Dermis blood vessel endothelial cell (primary cell): ENCODE measurements around the gene EIF2AK2. TPM values are rescaled to one million over a fixed set of nuclear protein-coding genes. Genes with fewer than 3 reads are reported as not detected.
A peak's percentile ranks its signal among the peaks of the same experiment; 100 is the strongest.
"Not testable (repeated sequence)": the region's sequence is repeated elsewhere in the genome, so short reads cannot be mapped to it uniquely, and the experiment has no call there.

ENCODE experiments used
- DNase-seq: peaks from one replicate; pipeline ENCODE4 v3.0.0; 2010
- total RNA-seq: library from RNA; depleted of rRNA; stranded (reverse); fragments of >200 nt; gene quantifications from 2 replicates; pipeline ENCODE4 v1.2.3, GENCODE V29; 2014

EIF2AK2 gene
- total RNA-seq, result 18.9 and 33.2 TPM in 2 replicates

GRCh38 chr2:37156857-37157714 lies at the start of gene EIF2AK2:
EIF2AK2 (minus strand) TSS chr2:37156980; CDS start chr2:37147806, 9,174 bp downstream.
- peak; percentile 91 for DNase-seq

GRCh38 chr2:37205689-37206341 lies 49.0 kb upstream of the EIF2AK2 start:
- no peak for DNase-seq

- not testable (repeated sequence) for DNase-seq
These were observed 48.4 kb upstream of the EIF2AK2 start for GRCh38 chr2:37205071-37205661.

DNA sequence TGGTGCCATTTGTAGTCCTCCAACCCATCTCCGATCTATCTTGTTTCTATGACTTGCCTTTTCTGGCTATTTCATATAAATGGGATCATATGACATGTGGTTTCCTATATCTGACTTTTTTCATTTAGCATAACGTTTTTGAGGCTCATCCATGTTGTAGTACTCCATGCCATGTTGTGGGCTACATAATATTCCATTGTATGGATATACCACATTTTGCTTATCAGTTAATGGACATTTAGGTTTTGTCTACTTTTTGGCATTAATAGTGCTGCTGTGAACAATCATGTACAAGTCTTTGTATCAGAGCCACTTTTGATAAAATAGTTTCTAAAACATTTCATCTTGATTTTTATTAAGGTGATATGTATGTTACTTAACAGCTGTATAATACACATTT lies 46.9 kb upstream of the EIF2AK2 start:
- DNase-seq, result no peak

DNA sequence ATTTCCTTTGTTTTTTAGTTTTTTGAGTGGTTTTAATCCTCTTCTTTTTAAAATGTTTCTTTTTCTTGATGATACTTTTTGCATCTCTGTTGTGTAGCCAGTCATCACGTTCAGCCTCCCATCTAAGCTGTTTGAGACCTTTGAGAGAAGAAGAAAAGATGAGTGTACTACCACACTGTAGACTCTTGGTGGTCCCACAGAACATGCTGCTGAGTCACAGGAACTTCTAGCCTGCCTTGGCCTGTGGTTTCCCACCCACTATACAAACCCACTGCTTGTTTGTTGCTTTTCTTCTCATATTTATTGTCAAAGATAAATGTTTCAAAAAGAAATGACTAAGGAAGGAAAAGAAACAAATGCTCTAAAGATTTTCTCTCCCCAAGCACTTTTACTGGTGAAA lies 45.0 kb upstream of the EIF2AK2 start:
- DNase-seq, result no peak

DNA sequence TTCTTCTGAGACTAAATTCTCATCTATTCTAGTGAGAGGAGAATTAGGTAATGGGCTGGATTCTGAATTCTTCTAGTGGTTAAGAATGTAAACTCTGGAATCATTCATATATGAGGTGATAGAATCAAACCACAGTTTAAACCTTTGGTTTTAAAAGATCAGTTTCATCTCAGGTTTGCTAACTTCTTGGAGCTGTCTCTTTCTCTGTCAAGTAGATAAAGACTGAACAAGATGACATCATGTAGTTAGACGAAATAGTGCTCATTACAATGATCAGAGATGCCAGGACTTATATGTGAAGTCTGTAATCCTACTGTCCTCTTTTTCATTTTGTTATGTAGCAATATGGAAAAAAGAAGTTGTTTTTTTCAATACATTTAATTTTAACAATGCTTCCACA lies 44.4 kb upstream of the EIF2AK2 start:
- no peak for DNase-seq

GRCh38 chr2:37198681-37199065 lies 41.9 kb upstream of the EIF2AK2 start:
- DNase-seq, result no peak

GRCh38 chr2:37196320-37197195 lies 39.8 kb upstream of the EIF2AK2 start, which contains the start of gene CEBPZOS:
CEBPZOS (plus strand) TSS chr2:37196496; CDS start chr2:37199705, 3,209 bp downstream.
- peak; percentile 90 for DNase-seq

GRCh38 chr2:37195862-37196319 lies 39.1 kb upstream of the EIF2AK2 start:
- not testable (repeated sequence) for DNase-seq

GRCh38 chr2:37192551-37192950 lies 35.8 kb upstream of the EIF2AK2 start:
- DNase-seq, result no peak

GRCh38 chr2:37191747-37192146 lies 35.0 kb upstream of the EIF2AK2 start:
- DNase-seq, result no peak

DNA sequence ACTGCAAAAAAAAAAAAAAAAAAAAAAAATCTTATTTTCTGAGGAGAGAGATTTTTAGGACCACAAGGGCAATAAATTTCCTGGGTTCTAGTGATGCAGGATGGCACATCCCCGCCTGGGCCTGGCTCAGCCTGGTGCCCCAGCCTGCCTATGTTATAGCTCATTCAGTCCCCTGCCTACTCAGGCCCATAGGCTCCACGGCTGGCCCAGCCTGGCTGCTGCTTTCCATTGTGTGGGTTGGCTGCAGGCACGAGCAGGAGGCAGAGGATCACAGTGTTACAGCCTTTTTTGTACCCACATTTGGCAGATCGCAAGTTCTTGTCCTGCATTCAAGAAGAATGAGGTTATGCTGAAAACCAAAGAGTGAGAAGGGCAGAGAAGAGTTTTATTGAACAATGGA lies 34.5 kb upstream of the EIF2AK2 start:
- DNase-seq, result no peak

DNA sequence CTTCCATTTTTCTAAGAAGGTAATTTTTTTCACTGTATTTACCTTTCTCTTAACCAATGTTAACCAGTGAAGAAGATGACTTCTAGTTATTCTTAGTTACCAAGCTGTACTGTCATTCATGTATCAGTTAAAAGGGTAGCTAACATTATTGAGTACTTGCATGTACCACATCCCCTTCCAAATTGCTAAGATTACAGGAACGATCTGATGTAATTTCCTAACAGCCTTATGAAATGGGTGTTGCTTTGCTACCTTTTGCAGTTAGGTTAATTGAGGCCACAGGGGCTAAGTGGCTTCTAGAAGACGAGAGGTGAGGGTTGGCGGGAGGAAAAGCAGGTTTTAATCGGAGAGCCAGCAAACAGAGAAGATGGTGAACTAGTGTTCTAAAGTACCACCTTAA lies 33.5 kb upstream of the EIF2AK2 start:
- no peak for DNase-seq

GRCh38 chr2:37189452-37190153 lies 32.8 kb upstream of the EIF2AK2 start:
- peak; percentile 70 for DNase-seq

- no peak for DNase-seq
These were observed 31.8 kb upstream of the EIF2AK2 start, which contains the start of gene SULT6B1 for GRCh38 chr2:37188570-37188969. SULT6B1 (minus strand) TSS chr2:37188670; CDS start chr2:37188640, 30 bp downstream.

- peak; percentile 65 for DNase-seq
These were observed 25.2 kb upstream of the EIF2AK2 start for GRCh38 chr2:37181726-37182684.

DNA sequence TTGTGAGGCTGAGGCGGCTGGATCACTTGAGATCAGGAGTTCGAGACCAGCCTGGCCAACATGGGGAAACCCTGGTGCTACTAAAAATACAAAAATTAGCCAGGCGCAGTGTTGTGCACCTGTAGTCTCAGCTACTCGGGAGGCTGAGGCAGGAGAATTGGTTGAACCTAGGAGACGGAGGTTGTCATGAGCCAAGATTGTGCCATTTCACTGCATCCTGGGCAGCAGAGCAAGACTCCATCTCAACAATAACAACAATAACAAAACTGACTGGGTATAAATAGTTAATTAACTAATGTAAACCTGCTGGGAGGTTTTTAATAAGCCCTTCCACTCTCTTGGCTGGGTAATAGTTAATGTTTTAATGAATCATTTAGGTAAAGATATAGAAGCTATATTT lies 23.9 kb upstream of the EIF2AK2 start:
- DNase-seq, result no peak

DNA sequence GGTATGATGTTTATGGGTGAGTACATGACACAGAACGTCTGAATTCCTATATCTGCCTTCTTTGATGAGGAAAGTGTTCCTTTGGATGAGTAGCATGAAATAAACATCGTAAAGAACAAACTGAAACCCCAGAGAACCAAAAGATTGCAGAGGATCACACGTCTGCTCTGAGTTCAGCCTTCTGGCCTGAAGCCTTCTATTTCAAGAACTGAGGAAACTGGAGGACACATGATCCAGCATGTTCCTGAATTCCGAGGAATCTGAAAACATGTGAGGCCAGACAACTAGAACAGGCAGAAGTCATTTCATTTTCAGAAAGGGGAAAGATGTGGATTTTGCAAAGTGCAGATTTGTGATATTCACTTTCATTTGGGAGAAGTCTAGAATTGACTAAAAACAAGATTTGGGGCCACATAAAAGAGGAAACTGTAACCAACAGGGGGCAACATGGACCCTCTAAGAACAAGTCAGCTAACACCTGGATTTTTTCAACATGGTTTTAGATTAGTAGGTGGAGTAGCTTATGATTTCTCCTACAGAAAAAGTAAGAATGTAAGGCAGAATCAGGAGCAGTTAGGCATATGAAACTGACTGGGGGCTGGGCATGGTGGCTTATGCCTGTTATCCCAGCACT lies 23.3 kb upstream of the EIF2AK2 start:
- DNase-seq, result no peak

GRCh38 chr2:37173741-37174140 lies 17.0 kb upstream of the EIF2AK2 start:
- no peak for DNase-seq

DNA sequence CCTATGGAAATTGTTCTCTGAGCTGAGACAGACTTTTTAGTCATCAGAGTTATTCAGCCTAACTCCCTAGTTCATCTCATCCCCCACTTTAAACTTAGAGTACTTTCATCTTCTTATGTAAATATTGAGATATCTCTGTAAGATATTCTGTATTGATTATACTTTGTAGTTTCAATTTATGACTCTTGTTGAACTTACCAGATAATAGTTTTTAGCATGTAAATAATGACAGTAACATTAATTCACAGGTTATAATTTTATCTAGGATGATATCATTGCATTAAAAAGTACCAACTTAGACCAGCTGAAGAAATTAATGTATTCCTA lies 14.8 kb upstream of the EIF2AK2 start:
- DNase-seq, result no peak
